CD4-positive, alpha-beta T cell (primary cell): ENCODE data around the gene PRICKLE4. TPM values are rescaled to one million over a fixed set of nuclear protein-coding genes. Genes with fewer than 3 reads are reported as not detected.
"Not testable (repeated sequence)": the region's sequence is repeated elsewhere in the genome, so short reads cannot be mapped to it uniquely, and the experiment has no call there.

Experiments
- ATAC-seq: fragments of 200-7000 bp; cut with Tn5 transposase; one replicate; pipeline ENCODE4 v1.10.0; 2022; ENCODE audit warnings: mild to moderate bottlenecking; ENCODE audit not compliant: poor library complexity
- CTCF ChIA-PET: fragments of 350-600 bp; sonication (Branson Sonifier 250); formaldehyde crosslinking; loops from one replicate; lab custom pipeline; 2021; ENCODE audit warnings: antibody characterized with exemption, inconsistent platforms; lab: Charles Lee
- POLR2A ChIA-PET: fragments of 350-600 bp; sonication (Branson Sonifier 250); formaldehyde crosslinking; loops from one replicate; lab custom pipeline; 2021; ENCODE audit warnings: antibody characterized with exemption, inconsistent platforms; lab: Charles Lee
- DNase-seq, 14 experiments: peaks; one replicate each; pipeline ENCODE4 v3.0.0-alpha.2; 2013 to 2020; ENCODE audit warnings: mixed read lengths in 2 of 14
- H3K27ac ChIP-seq, 2 donors: one replicate each; pipeline versions ENCODE4 v1.5.1 to v1.7.0; 2013; ENCODE audit warnings: low read length in 2 of 2, low read depth in 1 of 2, mild to moderate bottlenecking in 1 of 2
- H3K27me3 ChIP-seq, 2 experiments: 1 replicate in 1 of 2; 2 replicates in 1 of 2; pipeline versions ENCODE4 v1.6.1 to v1.7.0; 2013; ENCODE audit warnings: low read length in 2 of 2, control low read depth in 1 of 2, mild to moderate bottlenecking in 1 of 2, moderate library complexity in 1 of 2; ENCODE audit not compliant: insufficient read depth in 2 of 2, control insufficient read depth in 1 of 2
- H3K36me3 ChIP-seq: one replicate; pipeline ENCODE4 v1.6.1; 2013; ENCODE audit warnings: low read length, control low read depth; ENCODE audit not compliant: insufficient read depth
- H3K4me1 ChIP-seq: one replicate; pipeline ENCODE4 v1.6.1; 2013; ENCODE audit warnings: low read length, control low read depth; ENCODE audit not compliant: insufficient read depth
- H3K4me3 ChIP-seq: one replicate; pipeline ENCODE4 v1.5.1; 2013; ENCODE audit warnings: mild to moderate bottlenecking, low read length, moderate library complexity
- H3K9me3 ChIP-seq, 2 experiments: 1 replicate in 1 of 2; 2 replicates in 1 of 2; pipeline versions ENCODE4 v1.6.1 to v1.7.0; 2013; ENCODE audit warnings: low read length in 2 of 2, mild to moderate bottlenecking in 2 of 2, control low read depth in 1 of 2, moderate library complexity in 1 of 2; ENCODE audit not compliant: control insufficient read depth in 1 of 2, insufficient read depth in 1 of 2
- H3K27ac Mint-ChIP-seq: one replicate; pipeline ENCODE4 v1.8.0; 2020; ENCODE audit warnings: mixed read lengths
- H3K27me3 Mint-ChIP-seq: one replicate; pipeline ENCODE4 v1.8.0; 2021; ENCODE audit warnings: mixed read lengths
- H3K36me3 Mint-ChIP-seq: one replicate; pipeline ENCODE4 v1.8.0; 2021; ENCODE audit warnings: low read depth, mixed read lengths
- H3K4me1 Mint-ChIP-seq: one replicate; pipeline ENCODE4 v1.8.0; 2021; ENCODE audit warnings: low read depth, mixed read lengths
- H3K4me3 Mint-ChIP-seq: one replicate; pipeline ENCODE4 v1.8.0; 2020; ENCODE audit warnings: mild to moderate bottlenecking, mixed read lengths
- H3K9me3 Mint-ChIP-seq: one replicate; pipeline ENCODE4 v1.8.0; 2020; ENCODE audit warnings: mixed read lengths
- intact Hi-C, 2 experiments: fragments of 100-400 bp; cut with DNase I in 1 of 2; cut with micrococcal nuclease in 1 of 2; formaldehyde crosslinking; loops; one replicate each; pipeline versions ENCODE4 v1.15.1 to v1.9.0; 2023 to 2025; cut with DNase I, micrococcal nuclease
- total RNA-seq, 174 experiments: library from RNA in 2 of 174; stranded (reverse) in 2 of 174; gene quantifications; one replicate each; pipeline ENCODE4 v1.2.3 and lab custom pipeline; 2021 to 2026
- TF ChIP-seq, protein P1 (sequence below): fragments of 200-600 bp; IDR thresholded peaks from one replicate; pipeline ENCODE4 v1.8.0; 2022; ENCODE audit warnings: antibody characterized with exemption, mild to moderate bottlenecking

Gene PRICKLE4
- total RNA-seq, 2 experiments from 2014 or later = not detected

DNA sequence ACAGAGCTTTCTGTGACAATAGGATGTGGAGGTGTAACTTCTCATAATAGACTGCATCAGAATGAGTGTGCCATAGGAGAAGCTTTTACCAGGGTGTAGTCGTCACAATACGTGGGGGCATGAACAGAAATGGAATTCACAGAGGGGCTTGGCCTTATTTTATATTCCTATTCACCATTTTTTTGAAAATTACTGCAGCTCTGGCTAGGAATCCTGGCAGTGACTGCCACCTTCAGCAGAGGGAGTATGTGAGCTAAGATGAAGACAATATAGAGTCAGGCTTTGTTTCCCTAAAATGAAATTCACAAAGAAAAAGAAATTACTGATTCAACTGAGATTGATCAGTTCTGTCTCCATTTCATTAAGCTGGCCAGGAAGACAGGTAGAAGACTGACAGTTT lies 20.8 kb downstream of the PRICKLE4 start:
- peaks cover 2% of the 10 kb centered on the region for H3K36me3 ChIP-seq
- no peaks in the 10 kb centered on the region for H3K9me3 ChIP-seq
- intact Hi-C loops = no loop called here
- no peak overlapping the region for H3K27ac ChIP-seq
- ChIA-PET POLR2A (interaction anchor here (0.6 kb wide), 1 partner anchor 15 kb away, joined by 3 read pairs; no protein-coding TSS in a partner anchor), CTCF (interaction anchor here (0.6 to 2.4 kb wide), 4 partner anchors 14 to 243 kb away, joined by 3 to 9 read pairs (median 6); partner anchors contain the start of gene TOMM6)
- no peak for DNase-seq
- ATAC-seq = no peak
- Mint-ChIP-seq H3K9me3 (no peaks in the 10 kb centered on the region), H3K4me1 (no peaks in the 10 kb centered on the region), H3K4me3 (no peak overlapping the region), H3K27ac (no peak overlapping the region), H3K36me3 (peaks cover 3% of the 10 kb centered on the region), H3K27me3 (no peaks in the 10 kb centered on the region)
- H3K27me3 ChIP-seq = no peaks in the 10 kb centered on the region
- TF ChIP-seq, protein P1, sequence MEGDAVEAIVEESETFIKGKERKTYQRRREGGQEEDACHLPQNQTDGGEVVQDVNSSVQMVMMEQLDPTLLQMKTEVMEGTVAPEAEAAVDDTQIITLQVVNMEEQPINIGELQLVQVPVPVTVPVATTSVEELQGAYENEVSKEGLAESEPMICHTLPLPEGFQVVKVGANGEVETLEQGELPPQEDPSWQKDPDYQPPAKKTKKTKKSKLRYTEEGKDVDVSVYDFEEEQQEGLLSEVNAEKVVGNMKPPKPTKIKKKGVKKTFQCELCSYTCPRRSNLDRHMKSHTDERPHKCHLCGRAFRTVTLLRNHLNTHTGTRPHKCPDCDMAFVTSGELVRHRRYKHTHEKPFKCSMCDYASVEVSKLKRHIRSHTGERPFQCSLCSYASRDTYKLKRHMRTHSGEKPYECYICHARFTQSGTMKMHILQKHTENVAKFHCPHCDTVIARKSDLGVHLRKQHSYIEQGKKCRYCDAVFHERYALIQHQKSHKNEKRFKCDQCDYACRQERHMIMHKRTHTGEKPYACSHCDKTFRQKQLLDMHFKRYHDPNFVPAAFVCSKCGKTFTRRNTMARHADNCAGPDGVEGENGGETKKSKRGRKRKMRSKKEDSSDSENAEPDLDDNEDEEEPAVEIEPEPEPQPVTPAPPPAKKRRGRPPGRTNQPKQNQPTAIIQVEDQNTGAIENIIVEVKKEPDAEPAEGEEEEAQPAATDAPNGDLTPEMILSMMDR = no peak
- no peaks in the 10 kb centered on the region for H3K4me1 ChIP-seq
- H3K4me3 ChIP-seq = no peak overlapping the region

DNA sequence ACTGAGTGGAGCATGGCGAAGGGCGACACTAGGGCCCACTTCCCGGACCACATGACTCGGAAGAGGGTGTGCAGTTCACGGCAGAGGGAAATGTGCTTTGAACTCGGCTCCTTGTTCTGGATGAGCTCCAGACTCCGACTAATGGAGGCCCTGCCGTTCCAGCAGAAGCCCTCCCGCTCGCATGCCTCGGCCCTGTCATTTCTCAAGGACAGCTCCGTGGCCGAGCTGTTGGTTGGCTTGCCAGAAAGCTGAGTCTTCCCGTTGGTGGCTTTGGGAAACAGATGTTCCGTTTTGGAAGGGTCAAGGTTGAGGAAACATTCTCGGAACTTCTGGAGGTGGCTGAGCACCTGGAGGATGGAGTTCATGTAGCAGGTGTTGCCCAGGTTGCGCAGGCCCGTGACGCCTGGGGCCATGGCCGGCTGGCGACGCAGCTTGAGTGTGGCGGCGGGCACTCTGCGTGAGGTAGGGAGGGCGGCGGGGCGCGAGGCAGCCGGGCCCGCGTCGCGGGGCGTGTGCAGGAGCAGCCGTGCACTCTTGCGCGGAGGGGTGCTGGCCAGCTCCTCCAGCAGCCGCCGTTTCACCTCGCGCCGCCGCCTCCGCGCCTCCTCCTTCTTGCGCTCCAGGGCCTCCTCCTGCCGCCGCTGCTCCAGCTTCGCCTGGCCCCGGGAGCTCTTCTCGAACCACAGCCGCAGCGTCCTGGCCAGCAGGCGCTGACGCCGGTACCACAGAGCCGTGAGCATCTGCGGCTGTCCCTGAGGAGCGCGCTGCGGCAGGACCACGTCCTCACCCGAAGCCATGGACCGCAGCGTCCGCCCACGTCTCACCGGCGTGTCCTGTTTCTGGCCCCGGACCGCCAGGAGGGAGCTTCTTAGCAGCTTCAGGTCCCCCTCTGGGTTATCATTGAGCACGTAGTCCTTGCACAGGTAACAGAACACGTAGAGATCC lies 25.5 kb downstream of the PRICKLE4 start:
- ChIA-PET POLR2A (interaction anchor here (0.9 kb wide), 1 partner anchor 18 kb away, joined by 4 read pairs; the partner anchor contains the start of gene TOMM6), CTCF (interaction anchor here (0.5 kb wide), 1 partner anchor 1066 kb away, joined by 5 read pairs; no protein-coding TSS in a partner anchor)
- H3K4me3 ChIP-seq = no peak overlapping the region

DNA sequence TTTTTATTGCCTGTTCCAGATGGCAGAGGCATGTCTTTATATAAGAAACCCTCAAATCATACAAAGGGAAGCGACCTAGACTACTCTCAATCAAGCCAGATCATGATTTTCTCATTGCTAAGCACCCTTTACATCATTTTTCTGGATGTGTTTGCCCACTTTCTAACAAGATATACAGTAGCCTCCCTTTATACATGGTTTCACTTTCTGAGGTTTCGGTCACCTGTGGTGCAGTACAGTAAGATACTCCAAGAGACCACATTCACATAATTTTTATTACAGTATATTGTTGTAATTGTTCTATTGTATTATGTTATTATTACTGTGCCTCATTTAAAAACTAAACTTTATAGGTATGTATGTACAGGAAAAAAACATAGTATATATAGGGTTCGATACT lies 30.5 kb downstream of the PRICKLE4 start:
- POLR2A ChIA-PET = no interaction called here
- TF ChIP-seq, protein P1 = no peak
- H3K27ac Mint-ChIP-seq = no peak overlapping the region
- no peaks in the 10 kb centered on the region for H3K4me1 Mint-ChIP-seq
- H3K36me3 Mint-ChIP-seq = no peaks in the 10 kb centered on the region
- no peaks in the 10 kb centered on the region for H3K27me3 Mint-ChIP-seq
- DNase-seq (no peak), ATAC-seq (no peak)
- H3K9me3 Mint-ChIP-seq = no peaks in the 10 kb centered on the region
- no peaks in the 10 kb centered on the region for H3K4me1 ChIP-seq
- CTCF ChIA-PET = no interaction called here
- no peak overlapping the region for H3K27ac ChIP-seq
- intact Hi-C loops = no loop called here
- no peak overlapping the region for H3K4me3 Mint-ChIP-seq
- no peaks in the 10 kb centered on the region for H3K9me3 ChIP-seq
- H3K27me3 ChIP-seq = no peaks in the 10 kb centered on the region
- H3K36me3 ChIP-seq = no peaks in the 10 kb centered on the region
- no peak overlapping the region for H3K4me3 ChIP-seq

More for the DNA sequence above, 25.5 kb downstream of the PRICKLE4 start:
- H3K27ac ChIP-seq = no peak overlapping the region
- Mint-ChIP-seq H3K9me3 (no peaks in the 10 kb centered on the region), H3K4me3 (no peak overlapping the region), H3K27ac (no peak overlapping the region), H3K36me3 (no peaks in the 10 kb centered on the region), H3K27me3 (no peaks in the 10 kb centered on the region), H3K4me1 (no peaks in the 10 kb centered on the region)
- H3K27me3 ChIP-seq = no peaks in the 10 kb centered on the region
- no peaks in the 10 kb centered on the region for H3K9me3 ChIP-seq
- TF ChIP-seq, protein P1 = no peak
- H3K4me1 ChIP-seq = no peaks in the 10 kb centered on the region
- H3K36me3 ChIP-seq = no peaks in the 10 kb centered on the region
- ATAC-seq (no peak), DNase-seq (no peak)
- intact Hi-C loops = no loop called here

DNA sequence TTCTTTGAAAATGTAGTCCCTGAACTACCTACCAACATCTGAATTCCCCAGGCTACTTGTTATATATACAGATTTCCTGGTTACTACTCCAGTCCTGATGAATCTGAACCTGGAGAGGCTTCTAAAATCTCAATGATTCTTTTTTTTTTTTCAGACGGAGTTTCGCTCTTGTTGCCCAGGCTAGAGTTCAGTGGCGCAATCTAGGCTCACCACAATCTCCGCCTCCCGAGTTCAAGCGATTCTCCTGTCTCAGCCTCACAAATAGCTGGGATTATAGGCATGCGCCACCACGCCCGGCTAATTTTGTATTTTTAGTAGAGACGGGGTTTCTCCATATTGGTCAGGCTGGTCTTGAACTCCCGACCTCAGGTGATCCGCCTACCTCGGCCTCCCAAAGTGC lies 31.4 kb downstream of the PRICKLE4 start:
- H3K27me3 ChIP-seq, H3K4me3 Mint-ChIP-seq, H3K9me3 Mint-ChIP-seq, H3K27ac ChIP-seq, H3K27ac Mint-ChIP-seq, ATAC-seq, H3K4me3 ChIP-seq, CTCF ChIA-PET, H3K4me1 ChIP-seq, POLR2A ChIA-PET, intact Hi-C loops, H3K27me3 Mint-ChIP-seq, DNase-seq, H3K9me3 ChIP-seq, H3K36me3 Mint-ChIP-seq, H3K36me3 ChIP-seq, H3K4me1 Mint-ChIP-seq: not testable (repeated sequence)
